Thyroid gland (tissue), 4 donors: ENCODE measurements around the gene LIMS2.

Experiments
- CTCF ChIP-seq, 6 experiments: fragments of 200-600 bp in 3 of 6; fragments of 450-650 bp in 3 of 6; sonication (generic) in 3 of 6; IDR thresholded peaks; one replicate each; pipeline ENCODE4 v1.5.1; 2016 to 2019; ENCODE audit warnings: antibody characterized with exemption in 6 of 6, mild to moderate bottlenecking in 2 of 6, inconsistent platforms in 1 of 6, moderate library complexity in 1 of 6
- POLR2A ChIP-seq, 2 donors: fragments of 450-650 bp; IDR thresholded peaks; one replicate each; pipeline ENCODE4 v1.6.1; 2017; ENCODE audit warnings: antibody characterized with exemption in 2 of 2, mild to moderate bottlenecking in 2 of 2, moderate library complexity in 1 of 2

DNA sequence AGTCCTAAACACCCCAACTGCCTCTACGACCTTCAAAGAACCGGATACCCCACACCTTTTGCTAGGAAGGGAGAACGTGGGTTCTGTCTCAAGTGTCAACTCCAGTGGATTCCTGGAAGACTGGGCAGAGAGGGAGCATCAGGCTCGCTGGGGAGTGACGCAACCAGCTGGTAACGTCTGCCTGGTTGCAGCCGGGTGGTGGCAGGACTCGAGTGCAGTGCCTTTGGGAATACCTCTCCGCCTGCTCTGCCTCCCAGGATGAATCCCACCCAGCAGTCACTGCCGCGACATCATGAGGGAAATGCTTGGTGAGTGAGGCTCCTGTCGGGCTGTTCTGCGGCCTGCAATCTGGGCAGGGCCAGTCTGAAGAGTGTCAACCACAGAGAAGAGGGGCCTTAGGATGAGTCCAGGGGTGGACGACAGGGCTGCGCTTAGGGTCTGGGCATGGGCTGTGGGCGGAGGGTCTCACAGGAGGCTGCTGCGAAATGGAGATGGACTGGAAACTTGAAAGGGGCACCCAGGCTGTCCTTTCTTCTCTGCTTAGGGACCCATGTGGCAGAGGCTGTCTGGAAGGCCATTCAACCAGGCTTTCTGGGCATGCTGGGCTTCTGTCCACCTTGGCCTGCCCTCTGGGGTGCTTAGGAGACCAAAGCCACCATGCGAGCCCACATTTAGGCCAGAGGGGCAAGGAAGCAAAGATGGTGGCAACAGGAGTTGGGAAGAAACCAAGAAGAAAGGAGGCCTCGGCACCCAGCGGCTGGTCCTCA, 16.5 kb downstream of the LIMS2 start:
- TF ChIP-seq CTCF (IDR thresholded peaks at IDR 0.05) (no peak), POLR2A (IDR thresholded peaks at IDR 0.05) (no peak)
